HFFc6 (cell line): ENCODE data around the gene TMEM97. TPM values are rescaled to one million over a fixed set of nuclear protein-coding genes. Genes with fewer than 3 reads are reported as not detected.

Experiments
- DNase-seq: peaks from one replicate; pipeline ENCODE4 v3.0.0-alpha.2; 2018
- H3K27ac Mint-ChIP-seq: 2 replicates; pipeline ENCODE4 v1.8.0; 2020; ENCODE audit warnings: mild to moderate bottlenecking, mixed read lengths
- H3K27me3 Mint-ChIP-seq: 2 replicates; pipeline ENCODE4 v1.8.0; 2021; ENCODE audit warnings: mild to moderate bottlenecking, moderate library complexity, mixed read lengths; ENCODE audit not compliant: insufficient read depth
- H3K36me3 Mint-ChIP-seq: 2 replicates; pipeline ENCODE4 v1.8.0; 2021; ENCODE audit warnings: low read depth, mixed read lengths
- H3K4me1 Mint-ChIP-seq: 2 replicates; pipeline ENCODE4 v1.8.0; 2020; ENCODE audit warnings: low read depth, mixed read lengths
- H3K4me3 Mint-ChIP-seq: 2 replicates; pipeline ENCODE4 v1.8.0; 2020; ENCODE audit warnings: mild to moderate bottlenecking, moderate library complexity, mixed read lengths
- H3K9me3 Mint-ChIP-seq: 2 replicates; pipeline ENCODE4 v1.8.0; 2020; ENCODE audit warnings: mild to moderate bottlenecking, mixed read lengths
- total RNA-seq, 6 experiments: library from RNA; stranded (reverse); fragmentation: NEBNext Ultra II Directional; extraction: Animal tissue kit (Norgen Biotek cat#: 25700); gene quantifications; 2 replicates in 1 of 6; 3 replicates in 5 of 6; pipeline ENCODE4 v1.2.3, GENCODE V29; 2021
- TF ChIP-seq, protein P1 (sequence below): fragments of 200-600 bp; sonication (generic); IDR thresholded peaks from 2 replicates; pipeline ENCODE4 v1.5.0; 2021; ENCODE audit warnings: antibody characterized with exemption, mild to moderate bottlenecking

The TMEM97 gene
- total RNA-seq, 6 experiments from 2014 or later, result 17.6 to 29.5 (median 24.1) TPM

DNA sequence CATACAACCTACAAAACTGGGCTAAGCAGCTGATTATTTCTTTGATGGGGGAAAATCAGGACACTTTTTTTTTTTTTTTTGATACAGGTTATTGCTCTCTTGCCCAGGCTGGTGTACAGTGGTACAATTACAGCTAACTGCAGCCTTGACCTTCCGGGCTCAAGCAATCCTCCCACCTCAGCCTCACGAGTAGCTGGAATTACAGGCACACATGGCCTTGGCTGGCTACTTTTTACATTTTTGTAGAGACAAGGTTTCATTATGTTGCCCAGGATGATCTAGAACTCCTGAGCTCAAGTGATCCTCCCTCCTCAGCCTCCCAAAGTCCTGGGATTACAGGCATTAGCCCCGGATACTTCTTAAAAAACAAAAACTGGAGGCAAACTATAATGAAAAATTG is 20.6 kb upstream of the TMEM97 start:
- Mint-ChIP-seq H3K27ac (no peak overlapping the region), H3K27me3 (no peaks in the 10 kb centered on the region; the same call in 1 of the 2 replicates), H3K9me3 (no peaks in the 10 kb centered on the region), H3K4me1 (peaks cover 1% of the 10 kb centered on the region), H3K4me3 (no peak overlapping the region), H3K36me3 (no peaks in the 10 kb centered on the region)
- no peak for DNase-seq
- TF ChIP-seq, protein P1, sequence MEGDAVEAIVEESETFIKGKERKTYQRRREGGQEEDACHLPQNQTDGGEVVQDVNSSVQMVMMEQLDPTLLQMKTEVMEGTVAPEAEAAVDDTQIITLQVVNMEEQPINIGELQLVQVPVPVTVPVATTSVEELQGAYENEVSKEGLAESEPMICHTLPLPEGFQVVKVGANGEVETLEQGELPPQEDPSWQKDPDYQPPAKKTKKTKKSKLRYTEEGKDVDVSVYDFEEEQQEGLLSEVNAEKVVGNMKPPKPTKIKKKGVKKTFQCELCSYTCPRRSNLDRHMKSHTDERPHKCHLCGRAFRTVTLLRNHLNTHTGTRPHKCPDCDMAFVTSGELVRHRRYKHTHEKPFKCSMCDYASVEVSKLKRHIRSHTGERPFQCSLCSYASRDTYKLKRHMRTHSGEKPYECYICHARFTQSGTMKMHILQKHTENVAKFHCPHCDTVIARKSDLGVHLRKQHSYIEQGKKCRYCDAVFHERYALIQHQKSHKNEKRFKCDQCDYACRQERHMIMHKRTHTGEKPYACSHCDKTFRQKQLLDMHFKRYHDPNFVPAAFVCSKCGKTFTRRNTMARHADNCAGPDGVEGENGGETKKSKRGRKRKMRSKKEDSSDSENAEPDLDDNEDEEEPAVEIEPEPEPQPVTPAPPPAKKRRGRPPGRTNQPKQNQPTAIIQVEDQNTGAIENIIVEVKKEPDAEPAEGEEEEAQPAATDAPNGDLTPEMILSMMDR, result no peak

DNA sequence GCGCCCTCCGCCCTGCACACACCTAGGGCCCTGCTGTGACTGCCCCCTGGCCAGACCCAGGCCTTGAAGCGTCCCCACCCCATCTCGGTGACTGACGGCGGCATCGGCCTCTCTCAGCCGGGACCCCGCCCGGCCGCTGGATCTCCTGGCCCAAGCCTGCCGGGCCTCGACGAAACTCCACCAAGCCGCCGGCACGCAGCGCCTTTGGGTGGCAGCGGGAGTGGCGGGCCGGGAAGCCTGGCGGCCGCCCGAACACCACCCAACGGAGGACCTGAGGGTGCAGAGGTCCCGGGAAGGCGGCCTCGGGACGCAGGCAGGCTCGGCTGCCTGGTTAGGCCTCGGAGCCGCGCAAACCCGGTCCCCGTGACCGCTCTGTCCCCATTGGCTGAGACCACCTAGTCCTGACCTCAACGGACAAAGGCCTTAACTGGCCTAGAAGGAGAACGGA is 12.0 kb upstream of the TMEM97 start:
- peaks cover 1% of the 10 kb centered on the region; the same call in 1 of the 2 replicates for H3K27me3 Mint-ChIP-seq
- no peaks in the 10 kb centered on the region for H3K36me3 Mint-ChIP-seq
- DNase-seq, result no peak
- H3K27ac Mint-ChIP-seq, result no peak overlapping the region
- peaks cover 13% of the 10 kb centered on the region for H3K4me1 Mint-ChIP-seq
- TF ChIP-seq, protein P1, result no peak
- no peaks in the 10 kb centered on the region for H3K9me3 Mint-ChIP-seq
- no peak overlapping the region for H3K4me3 Mint-ChIP-seq

DNA sequence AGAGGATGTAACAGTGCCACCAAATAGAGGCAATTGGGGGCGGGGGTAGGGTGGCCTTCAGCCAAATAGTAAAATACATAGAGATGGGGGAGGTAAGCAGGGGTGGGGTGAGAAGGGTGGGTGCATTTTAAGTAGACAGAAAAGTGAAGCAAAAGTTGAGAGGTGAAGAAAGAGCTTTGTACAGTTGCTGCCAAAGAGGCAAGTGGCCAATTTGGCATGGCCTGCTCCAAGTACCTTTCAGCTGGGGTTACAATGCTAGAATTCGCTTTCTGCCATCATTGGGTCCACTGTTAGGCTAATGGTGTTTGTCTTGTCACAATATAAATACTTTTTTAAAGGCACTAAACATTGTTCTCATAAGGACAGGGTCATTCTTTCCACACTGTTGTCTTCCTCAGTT is 5.2 kb upstream of the TMEM97 start:
- Mint-ChIP-seq H3K4me3 (no peak overlapping the region), H3K4me1 (peaks cover 18% of the 10 kb centered on the region), H3K9me3 (no peaks in the 10 kb centered on the region), H3K27ac (no peak overlapping the region), H3K36me3 (no peaks in the 10 kb centered on the region), H3K27me3 (peaks cover 4% of the 10 kb centered on the region)
- DNase-seq, result no peak
- TF ChIP-seq, protein P1, result no peak

DNA sequence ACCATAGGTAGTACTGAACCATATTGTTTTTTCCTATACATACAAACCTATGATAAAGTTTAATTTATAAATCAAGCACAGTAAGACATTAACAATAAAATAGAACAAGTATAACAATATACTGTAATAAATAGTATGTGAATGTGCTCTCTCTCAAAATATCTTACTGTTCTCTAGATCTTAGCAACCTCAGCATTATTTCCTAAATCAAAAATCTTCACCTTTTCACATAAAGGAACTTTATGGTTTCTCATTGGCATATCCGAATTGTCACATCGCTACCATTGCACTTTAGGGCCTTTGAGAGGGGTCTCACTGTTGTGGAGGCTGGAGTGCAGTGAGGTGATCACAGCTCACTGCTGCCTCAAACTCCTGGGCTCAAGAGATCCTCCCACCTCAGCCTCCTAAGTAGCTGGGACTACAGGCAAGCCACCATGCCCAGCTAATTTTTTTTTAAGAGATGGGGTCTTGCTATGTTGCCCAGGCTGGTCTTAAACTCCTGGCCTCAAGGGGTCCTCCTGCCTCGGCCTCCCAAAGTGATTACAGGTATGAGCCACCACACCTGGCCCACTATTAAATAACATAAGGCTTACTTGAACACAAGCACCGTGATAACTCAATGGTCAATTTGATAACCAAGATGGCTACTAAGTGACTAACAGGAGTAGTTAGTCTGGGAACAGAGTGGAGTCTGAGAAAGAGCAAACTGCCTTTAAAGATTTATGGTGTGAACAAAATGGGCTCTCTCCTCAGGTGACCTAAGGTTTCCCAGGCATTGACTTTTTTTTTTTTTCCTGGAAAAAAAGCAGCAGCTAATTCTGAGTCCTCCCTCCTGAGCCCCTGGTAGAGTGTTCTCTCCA is 2.9 kb upstream of the TMEM97 start:
- no peak overlapping the region for H3K27ac Mint-ChIP-seq
- peaks cover 5% of the 10 kb centered on the region; the same call in 1 of the 2 replicates for H3K36me3 Mint-ChIP-seq
- no peaks in the 10 kb centered on the region for H3K9me3 Mint-ChIP-seq
- peaks cover 26% of the 10 kb centered on the region for H3K4me1 Mint-ChIP-seq
- H3K4me3 Mint-ChIP-seq, result no peak overlapping the region
- peaks cover 6% of the 10 kb centered on the region for H3K27me3 Mint-ChIP-seq
- TF ChIP-seq, protein P1, result no peak
- DNase-seq, result no peak

DNA sequence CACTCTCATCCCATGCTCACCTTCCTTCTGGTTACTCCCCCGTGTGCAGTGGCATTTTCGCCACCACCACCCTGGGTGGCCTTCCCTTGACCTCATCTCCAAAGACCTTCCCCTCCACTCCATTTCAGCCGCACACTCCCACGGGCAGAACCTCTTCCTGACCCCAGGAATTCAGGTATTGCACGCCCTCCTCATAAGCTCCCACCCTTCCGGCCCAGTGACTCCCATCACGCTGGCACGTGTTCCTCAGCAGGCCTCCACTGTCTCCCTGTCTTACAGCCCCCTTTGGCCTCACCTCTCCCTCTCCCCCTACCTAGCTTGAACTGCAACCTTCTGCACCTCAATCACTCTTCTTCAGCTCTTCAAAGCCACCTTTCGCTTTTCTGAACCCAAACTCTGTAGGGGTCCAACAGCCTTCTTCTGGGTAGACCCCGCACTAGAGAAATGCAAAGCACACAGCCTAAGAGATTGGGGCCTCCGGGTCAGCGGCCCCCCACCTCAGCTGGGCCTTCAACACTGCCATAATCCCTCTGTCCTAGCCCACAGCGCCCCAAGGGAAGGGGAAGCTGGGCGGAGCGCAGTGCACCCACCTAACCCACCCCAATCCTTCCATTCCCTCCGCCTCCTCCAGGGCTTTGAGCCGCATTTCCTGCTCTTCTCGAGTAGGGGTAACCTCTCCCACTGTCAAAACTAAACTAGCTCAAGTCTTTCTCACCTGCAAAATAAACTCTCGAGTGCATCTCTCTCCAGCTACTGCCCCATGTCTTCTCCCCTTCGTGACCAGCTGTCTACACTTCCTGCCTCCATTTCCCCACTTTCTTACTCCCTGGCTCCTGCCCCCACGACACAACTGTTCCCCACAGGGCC is 1.7 kb upstream of the TMEM97 start:
- Mint-ChIP-seq H3K27ac (peak overlapping the region; percentile 42; the same call in 1 of the 2 replicates), H3K4me3 (peak overlapping the region; percentile 92; the same call in 1 of the 2 replicates), H3K36me3 (peaks cover 5% of the 10 kb centered on the region; the same call in 1 of the 2 replicates), H3K4me1 (peaks cover 26% of the 10 kb centered on the region), H3K27me3 (peaks cover 6% of the 10 kb centered on the region), H3K9me3 (no peaks in the 10 kb centered on the region)
- DNase-seq, result no peak
- TF ChIP-seq, protein P1, result no peak
